HG03354 (cell line): ENCODE data around the gene GABBR1.

Experiments
- ATAC-seq: cut with Tn5 transposase; IDR thresholded peaks from one replicate; pipeline ENCODE4 v1.9.1; 2021; ENCODE audit warnings: mild to moderate bottlenecking; ENCODE audit not compliant: unreplicated experiment, poor library complexity, severe bottlenecking

GABBR1 gene

GRCh38 chr6:29656157-29656556, 23.2 kb upstream of the GABBR1 start:
- ATAC-seq = no peak

GRCh38 chr6:29655658-29656057, 22.7 kb upstream of the GABBR1 start:
- no peak for ATAC-seq

GRCh38 chr6:29653452-29654038, 20.6 kb upstream of the GABBR1 start:
- no peak for ATAC-seq

GRCh38 chr6:29652198-29652584, 19.2 kb upstream of the GABBR1 start:
- no peak for ATAC-seq

GRCh38 chr6:29651413-29652197, 18.6 kb upstream of the GABBR1 start:
- ATAC-seq = no peak

- ATAC-seq = peak; percentile 97
Measured at GRCh38 chr6:29649701-29650673, 17.0 kb upstream of the GABBR1 start.

- no peak for ATAC-seq
Measured at GRCh38 chr6:29647927-29648642, 15.1 kb upstream of the GABBR1 start.

GRCh38 chr6:29641430-29642148, 8.6 kb upstream of the GABBR1 start:
- no peak for ATAC-seq

- ATAC-seq = no peak
Measured at GRCh38 chr6:29637247-29637646, 4.3 kb upstream of the GABBR1 start.

GRCh38 chr6:29633534-29633905, 537 bp upstream of the GABBR1 start:
- no peak for ATAC-seq

- no peak for ATAC-seq
Measured at GRCh38 chr6:29631860-29632731, 887 bp downstream of the GABBR1 start.

GRCh38 chr6:29631209-29631810, 1.7 kb downstream of the GABBR1 start:
- no peak for ATAC-seq

- no peak for ATAC-seq
Measured at GRCh38 chr6:29630315-29630714, 2.7 kb downstream of the GABBR1 start.

GRCh38 chr6:29629571-29629970, 3.4 kb downstream of the GABBR1 start:
- no peak for ATAC-seq

GRCh38 chr6:29628419-29629281, 4.3 kb downstream of the GABBR1 start:
- ATAC-seq = no peak

- ATAC-seq = no peak
Measured at GRCh38 chr6:29627755-29628418, 5.1 kb downstream of the GABBR1 start.
